Frontal cortex (tissue), 4 donors: ENCODE results near the gene PTPRG. TPM values are rescaled to one million over a fixed set of nuclear protein-coding genes. Genes with fewer than 3 reads are reported as not detected.

ENCODE experiments used
- DNase-seq, 2 donors: peaks; one replicate each; pipeline ENCODE4 v3.0.0; 2012; ENCODE audit warnings: low spot score in 2 of 2
- FAIRE-seq: peaks from 2 replicates; lab custom pipeline; 2012; peaks lifted over from hg19 to GRCh38; lab: Jason Lieb, UNC
- total RNA-seq: library from RNA; depleted of rRNA; stranded (reverse); fragments of >200 nt; gene quantifications from one replicate; pipeline ENCODE4 v1.2.3, GENCODE V29; 2014
- donor health status: control.
- donor health status: control.
- donor health status: control.

PTPRG gene
- total RNA-seq, 1 donor from 2014 or later, result 52.6 TPM

DNA sequence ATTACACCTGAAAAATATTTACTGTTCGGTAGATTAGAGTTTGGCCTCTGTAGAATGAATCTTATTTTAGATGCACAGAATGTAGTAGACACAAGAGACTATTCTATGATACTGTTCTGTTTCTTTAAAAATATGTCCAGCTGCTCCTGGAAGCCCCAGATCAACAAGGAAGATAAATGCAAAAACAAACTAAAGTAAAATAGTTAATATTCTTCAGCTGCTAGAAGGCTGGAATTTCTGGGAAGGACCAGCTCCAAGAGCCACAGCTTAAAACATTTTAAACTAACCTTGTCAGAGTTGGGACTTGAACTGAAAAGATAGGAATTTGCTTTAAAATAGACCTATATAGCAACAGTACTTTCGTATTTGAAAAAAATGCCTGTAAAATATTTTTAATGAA is 277.9 kb downstream of the PTPRG start:
- FAIRE-seq (no peak), DNase-seq (no peak)

DNA sequence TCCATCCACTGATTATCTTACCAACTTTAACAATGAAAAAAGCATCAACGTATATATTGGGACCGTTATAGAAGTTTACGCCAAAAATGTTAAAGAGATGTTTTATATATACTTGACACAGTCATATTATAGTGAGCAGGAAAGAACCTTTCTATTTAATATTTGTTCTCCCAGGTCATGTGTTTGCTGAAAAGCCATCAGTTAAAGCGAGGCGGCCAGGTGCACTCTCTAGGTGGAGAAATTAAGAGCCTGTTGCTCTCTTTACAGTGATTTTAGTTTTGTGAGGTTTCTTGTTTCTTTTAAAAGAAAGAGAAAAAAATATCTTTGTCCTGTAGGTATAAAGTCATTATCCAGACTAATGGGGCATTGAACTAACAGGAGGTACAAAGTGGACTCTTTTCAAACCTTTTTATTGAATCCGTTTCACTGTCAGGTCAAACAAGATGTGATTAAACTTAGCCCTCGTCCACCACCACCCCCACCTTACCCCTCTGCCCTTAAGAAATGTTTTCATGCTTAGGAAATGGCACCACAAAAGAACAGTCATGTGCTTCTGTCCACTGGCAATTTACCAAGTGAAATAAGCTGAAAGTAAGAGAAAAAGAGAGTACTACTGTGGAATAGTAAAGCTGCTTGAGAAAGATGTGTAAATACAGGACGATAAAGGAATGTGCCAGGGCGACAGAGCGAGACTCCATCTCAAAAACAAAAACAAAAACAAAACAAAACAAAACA is 279.9 kb downstream of the PTPRG start:
- no peak for FAIRE-seq
- no peak for DNase-seq

DNA sequence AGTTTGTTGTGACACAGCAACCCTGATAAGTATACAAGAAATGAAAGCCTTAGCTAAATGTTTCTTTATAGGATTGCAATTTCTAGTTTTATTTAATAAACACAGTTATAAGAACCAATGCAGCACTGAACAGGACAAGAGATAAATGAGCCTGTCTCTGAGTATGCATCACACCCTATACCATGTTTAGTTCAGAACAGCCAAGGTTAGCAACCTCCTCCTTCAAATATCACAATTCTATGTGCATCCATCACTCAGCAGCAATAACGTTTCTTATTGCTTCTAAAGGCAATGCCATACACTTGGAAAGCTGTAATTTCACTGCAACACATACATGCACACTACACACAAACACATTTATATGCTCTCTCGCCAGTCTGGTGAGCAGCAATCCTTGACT is 280.6 kb downstream of the PTPRG start:
- DNase-seq, result no peak
- FAIRE-seq, result no peak

DNA sequence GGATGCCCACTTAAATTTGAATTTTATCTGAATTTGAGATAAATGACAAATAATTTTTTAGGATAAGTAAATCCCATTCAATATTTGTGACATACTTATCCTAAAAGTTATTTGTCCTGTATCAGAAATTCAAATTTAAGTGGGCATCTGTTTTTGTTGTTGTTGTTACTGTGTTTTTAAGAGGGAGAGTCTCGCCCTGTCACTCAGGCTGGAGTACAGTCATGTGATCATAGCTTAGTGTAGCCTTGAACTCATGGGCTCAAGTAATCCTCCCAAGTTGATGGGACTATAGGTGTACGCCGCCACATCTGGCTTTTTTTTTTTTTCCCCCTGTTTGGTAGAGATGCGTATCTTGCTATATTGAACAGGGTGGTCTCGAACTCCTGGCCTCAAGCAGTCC is 283.0 kb downstream of the PTPRG start:
- FAIRE-seq (no peak), DNase-seq (no peak)

DNA sequence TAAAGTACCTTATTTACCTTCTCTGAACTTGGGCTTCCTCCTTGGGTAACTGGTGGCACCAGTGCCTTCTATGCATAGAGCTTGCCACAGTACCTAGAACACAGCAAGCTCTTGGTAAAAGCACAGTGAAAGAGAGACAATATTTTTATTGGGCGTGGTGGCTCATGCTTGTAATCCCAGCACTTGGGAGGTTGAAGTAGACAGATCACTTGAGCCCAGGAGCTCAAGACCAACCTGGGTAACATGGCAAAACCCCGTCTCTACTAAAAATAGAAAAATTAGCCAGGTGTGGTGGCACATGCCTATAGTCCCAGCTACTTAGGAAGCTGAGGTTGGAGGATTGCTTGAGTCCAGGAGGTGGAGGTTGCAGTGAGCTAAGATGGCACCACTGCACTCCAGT is 285.1 kb downstream of the PTPRG start:
- DNase-seq, result no peak

DNA sequence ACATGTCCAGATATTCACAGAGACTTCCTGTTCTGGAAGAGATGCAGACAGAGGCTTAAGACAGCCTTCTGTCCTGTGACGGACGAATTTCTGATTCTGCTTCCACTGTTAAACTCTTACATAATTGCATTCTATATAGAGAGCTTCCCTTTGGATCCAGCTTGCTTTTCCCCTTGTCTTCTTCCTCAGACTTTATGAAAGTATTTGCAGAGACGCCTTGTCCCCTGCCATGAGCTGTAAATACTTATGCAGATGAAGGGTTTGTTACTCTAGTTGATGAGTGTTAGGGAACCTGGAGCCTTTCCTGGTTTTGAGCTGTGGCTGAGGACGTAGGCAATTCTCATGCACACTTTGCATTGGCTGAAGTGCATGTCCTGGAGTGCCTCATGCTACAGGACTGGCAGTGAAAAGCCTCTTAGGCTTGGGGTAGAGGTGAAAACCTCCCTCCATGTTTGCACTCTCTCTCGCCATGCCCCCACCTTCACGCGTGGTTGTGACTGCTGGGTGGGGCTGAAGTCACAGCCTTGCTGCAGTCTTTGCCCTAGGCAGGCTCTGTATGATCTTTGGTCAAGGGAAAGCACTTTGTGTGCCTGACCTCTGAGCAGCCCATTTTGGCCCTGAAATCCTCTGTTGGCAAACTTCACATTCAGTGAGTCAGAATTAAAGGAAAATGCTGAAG is 286.6 kb downstream of the PTPRG start:
- FAIRE-seq, result no peak
- no peak for DNase-seq

More for the DNA sequence above, 285.1 kb downstream of the PTPRG start:
- FAIRE-seq, result no peak

DNA sequence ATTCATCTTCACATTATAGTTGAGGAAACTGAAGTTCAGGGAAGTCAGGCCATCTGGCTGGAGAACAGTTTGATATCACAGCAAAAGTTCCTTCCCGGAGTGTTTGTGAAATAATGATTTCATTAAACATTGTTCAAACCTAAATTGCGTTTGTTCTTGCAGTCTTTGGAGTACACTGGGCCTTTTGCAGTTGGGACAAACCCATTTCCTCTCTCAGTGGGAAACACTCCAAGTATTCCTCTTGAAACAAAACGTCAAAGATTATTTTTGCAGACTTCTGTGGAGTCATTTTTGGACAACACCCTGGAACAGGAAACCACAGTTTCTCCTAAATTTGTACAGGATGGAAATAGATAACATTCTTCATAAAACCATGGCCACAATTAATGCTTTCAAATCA is 287.5 kb downstream of the PTPRG start:
- FAIRE-seq (no peak), DNase-seq (no peak)

DNA sequence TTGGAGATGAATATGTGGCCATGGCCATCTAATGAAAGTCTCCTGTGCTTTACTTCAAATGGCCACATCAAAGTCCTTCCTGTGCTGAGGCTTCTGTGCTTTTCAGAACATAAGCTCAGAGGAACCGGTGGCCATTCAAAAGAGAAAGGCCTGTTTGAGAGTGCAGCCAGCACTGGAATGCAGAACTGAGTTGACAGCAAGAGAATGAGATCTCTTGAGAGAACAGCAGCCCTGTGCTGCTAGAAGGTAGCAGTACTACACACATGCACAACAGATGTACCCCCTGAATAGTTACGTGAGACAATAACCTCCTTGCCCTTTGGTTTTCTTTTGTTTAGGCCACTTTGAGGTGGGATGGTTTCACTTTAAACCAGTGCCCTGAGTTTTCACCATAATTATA is 292.5 kb downstream of the PTPRG start:
- DNase-seq, result no peak
- no peak for FAIRE-seq

DNA sequence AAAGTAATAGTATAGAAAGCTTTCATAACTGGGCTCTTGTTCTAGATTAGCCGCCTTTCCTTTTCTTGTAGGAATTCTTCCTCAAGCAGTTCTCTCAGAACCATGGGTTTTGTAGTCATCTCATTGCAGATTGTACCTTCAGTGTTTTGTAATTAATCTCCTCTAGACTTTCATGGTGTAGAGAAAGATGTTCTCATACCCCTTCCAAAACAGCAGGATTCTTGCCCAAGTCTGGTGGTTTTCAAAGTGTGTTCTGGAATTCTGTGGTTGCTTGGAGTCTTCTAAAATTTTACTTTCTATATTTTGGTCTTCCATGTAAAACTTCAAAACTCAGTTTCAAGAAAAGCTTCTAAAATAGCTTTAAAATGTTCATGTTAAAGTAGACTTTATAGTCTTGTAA is 293.8 kb downstream of the PTPRG start:
- FAIRE-seq (no peak), DNase-seq (no peak)

DNA sequence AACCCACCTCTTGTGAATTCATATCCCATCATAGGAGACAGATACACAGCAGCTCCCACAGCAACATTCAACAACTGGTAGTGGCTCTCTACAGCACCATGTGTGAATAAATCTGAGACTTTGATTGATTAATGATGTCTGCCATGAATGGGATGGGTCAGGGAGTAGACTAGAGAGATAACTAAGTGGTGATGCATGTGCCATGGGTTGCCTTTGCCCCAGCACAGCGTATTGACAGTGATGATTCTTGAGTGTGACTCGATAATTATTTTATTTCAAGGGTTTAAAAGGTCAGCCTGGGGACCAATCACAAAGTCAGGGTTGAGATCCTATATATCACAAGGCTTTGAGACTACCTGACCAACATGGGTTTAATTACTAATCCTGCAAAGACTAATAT is 295.9 kb downstream of the PTPRG start:
- no peak for FAIRE-seq
- no peak for DNase-seq

DNA sequence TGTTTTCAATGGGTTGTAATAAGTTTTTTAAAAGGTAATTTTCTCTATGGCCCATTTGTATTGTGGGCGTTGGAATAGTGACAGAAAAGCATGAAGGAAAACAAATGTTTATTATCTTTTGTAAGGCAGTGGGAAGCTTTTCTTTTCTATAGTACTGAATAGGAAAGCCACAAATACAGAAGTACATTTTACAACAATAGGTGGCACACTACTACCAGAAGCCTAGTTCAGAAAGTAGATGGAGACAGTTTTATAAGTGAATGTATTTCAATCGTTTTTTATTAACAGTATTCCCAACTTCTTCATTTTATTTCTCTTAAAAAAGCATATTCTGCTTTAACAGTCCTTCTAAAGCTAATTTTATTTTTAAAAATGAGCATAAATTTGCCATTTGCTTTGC is 296.7 kb downstream of the PTPRG start:
- FAIRE-seq, result peak; percentile 58

DNA sequence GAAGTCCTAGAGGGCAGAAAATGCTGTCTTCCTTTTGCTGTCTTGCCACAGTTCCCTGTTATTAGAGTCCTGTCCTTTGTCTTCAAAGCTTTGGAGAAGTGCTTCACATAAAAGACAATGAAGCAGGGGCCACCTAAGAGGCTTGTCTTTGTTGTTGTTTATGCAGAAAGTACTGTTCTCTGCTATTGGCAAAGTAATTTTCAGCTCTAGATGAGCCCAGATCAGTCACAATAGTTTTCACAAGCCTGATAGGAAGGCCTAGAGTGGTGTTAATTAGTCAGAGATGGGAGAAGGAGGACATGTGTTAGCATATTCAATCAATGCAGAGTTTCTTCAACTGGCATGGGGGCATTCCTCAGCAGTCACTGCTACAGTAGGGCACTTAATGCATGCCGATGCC is 300.0 kb downstream of the PTPRG start:
- FAIRE-seq, result no peak
- no peak for DNase-seq

More for the DNA sequence above, 296.7 kb downstream of the PTPRG start:
- no peak for DNase-seq

DNA sequence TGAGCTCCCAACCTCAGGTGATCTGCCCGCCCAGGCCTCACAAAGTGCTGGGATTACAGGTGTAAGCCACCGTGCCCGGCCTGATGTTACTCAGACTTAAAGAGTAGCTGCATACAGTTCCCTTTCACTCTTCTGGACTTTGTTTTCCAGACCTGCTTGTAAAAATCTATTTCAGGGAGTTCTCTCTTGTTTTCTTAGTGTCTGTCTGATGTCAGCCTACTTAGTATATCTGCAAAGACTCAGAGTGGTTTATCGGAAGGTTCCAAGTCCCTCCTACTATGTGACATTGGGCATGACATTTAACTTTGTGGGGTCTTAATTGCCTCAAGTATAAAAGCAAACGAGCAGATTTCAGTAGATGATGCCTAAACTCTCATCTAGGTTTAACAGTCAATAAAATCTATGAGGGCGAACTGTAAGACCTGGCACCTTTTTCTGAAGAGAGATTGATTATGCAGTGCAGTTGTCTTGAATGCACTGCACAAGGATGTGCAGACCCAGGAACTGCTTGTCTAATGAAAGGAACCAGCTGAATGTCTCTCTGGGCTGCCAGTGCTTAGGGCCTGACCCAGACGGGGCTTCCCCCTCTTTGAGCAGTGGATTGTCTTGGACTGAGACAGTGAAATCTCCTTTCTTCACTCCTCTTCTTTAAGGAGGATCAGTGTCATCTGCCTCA is 301.4 kb downstream of the PTPRG start:
- no peak for DNase-seq
- FAIRE-seq, result no peak

DNA sequence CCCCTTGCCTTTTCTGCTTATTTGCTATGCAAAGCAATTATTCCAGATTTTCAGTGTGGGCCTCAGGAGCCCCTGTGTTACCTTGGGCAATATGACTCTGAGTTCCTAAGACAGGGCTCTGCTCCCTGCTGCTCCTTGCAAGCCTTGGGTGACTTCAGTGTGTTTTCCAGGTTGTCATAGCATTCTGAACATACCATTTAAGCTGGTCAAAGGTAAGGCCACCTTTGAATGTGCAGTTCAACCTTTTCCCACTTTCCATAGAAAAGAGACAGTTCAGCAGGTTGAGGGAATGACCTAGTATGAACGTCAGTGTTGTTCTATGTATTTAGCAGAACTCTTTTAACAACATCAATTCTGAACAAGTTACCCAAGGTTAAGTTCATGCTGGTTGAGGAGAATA is 302.2 kb downstream of the PTPRG start:
- DNase-seq (no peak), FAIRE-seq (no peak)

DNA sequence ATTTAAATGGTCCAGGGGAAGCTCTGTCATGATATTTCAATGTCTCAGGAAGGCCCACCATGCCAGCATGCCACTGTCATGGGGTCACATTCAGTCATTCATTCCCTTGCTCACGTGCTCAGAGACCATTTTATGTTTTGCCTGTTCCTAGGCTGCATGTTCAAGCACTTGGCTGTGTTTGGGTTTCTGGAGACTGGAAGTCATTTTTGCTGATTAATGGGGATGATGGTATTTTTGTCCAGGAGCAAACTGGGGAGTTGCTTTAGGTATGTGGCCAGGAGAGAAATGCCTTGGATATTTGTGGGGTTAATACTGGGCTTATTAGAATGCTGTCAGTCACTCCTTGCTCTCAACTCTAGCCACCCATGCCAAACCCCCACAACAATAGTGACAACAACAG is 303.5 kb downstream of the PTPRG start:
- no peak for DNase-seq
- no peak for FAIRE-seq

DNA sequence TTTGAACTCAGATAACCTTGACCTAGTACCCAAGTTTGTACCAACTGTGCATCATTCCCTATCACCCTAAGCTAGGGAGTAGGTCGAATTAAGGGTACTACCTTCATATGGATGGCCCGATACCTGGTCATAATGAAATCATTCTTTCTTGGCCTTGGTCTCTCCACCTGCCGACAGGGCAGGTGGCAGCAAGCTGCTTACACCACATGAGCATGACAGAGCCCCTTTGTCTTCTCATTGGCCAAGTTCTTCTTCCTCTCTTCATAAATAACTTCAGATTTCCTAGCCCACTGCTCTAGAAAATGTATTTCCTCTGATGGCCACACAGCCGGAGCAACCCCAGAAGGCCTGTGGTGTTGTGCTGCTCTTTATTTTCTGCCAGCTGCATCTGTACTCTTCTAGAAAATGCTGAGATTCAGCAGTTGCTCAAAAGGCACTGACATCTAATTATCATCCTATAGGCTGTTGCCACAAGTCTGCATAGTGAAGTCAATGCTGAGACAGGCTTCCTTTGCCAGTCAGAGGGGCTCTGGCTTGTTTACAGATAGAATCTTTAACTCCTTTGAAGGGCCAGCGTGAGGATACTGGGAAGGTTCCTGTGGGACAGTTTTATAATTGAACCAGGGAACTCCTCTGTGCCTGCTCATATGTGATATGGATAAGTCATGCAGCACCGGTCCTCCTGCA is 304.2 kb downstream of the PTPRG start:
- FAIRE-seq (no peak), DNase-seq (no peak)

DNA sequence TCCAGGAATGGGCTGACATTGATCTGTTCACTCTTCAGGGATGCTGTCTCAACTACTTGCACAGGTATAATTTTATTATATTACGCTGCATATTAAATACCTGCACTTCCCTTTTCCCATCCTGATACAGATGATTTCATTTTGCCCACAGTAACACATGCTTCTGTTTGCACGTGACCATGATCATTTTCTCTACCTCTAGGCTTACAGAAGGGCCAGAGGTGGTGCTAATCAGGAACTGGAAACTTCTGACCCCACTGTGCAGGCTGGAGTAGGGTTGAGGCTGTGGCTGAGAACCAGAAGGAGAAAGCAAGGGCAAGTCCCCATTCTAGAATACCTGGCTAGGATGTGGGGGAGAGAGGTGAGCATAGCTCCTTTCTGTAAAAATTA is 304.8 kb downstream of the PTPRG start:
- DNase-seq, result no peak
- FAIRE-seq, result no peak

DNA sequence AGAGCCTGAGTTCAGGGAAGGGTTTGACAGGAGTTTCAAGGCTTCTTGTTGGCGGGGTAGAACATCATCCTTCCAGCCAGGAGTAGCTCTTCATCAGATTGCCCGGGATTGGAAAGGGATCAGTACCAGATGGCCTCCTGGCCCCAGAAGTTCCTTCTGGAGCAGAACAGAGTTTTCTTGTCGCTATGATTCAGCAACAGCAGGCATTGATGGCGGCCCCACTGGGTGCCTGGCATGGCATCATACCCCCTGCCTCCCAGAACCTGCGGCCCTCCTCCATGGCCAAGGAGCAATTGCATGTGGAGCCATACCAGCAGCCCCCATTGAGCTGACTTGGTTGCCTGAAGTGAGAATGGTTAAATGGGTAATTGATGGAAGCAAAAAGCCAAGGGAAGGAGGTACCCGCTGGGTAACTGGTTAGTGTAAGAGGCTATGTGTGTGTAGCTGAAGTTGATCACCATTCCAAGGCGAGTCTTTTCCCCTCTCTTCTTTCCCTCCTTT is 305.6 kb downstream of the PTPRG start:
- no peak for FAIRE-seq
- no peak for DNase-seq

DNA sequence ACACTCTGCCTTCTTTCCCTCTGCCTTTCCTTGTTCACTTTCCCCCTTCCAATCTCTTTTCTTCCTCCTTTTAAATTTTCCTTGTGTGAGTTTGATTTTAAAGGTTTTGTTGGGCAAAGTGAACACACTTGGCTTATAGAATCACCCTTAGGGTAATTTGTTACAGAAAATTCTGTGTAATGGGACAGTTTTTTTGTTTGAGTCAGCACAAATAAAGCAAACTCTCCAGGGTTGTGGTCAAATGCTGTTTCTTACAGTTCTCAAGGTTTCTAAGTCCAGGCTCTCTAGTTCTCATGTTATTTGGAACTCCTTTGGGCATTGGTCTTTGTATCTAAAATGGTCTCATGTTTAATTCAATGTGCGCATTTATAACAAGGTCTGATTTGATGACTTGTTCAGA is 307.1 kb downstream of the PTPRG start:
- no peak for DNase-seq
- FAIRE-seq, result no peak

DNA sequence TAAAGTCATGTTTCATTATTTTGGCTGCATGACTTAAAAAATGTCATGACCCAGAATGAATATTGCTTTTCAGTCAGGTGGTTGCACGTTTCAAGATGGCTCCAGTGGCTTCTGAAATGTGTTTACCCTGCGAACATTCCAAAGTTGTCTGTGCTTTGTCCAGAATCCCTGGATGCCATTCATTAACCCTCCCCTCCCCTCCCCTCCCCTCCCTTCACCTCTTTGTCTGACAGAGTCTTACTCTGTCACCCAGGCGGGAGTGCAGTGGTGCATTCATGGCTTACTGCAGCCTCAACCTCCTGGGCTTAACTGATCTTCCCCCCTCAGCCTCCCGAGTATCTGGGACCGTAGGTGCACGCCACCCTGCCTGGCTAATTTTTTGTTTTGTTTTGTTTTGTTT is 308.0 kb downstream of the PTPRG start:
- DNase-seq (no peak), FAIRE-seq (no peak)

DNA sequence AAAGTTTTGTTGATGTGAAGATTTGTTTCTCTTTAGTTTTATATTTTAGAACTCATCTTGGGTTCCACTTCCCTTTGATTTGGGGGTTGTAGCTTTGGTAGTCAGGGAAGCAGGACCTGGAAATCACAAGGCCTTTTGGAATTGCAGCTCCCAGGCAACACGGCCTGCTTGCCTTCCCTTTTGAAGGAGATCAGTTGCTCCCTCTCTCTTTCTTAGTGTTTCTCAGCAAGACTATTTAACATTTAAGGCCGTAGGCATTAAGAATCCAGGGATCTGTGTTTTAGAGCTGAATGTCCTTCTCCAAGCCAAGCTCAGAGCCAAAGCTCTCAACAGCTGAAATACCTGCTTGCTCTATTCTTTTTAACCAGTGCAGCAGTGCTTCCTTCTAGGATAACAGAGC is 310.3 kb downstream of the PTPRG start:
- DNase-seq (no peak), FAIRE-seq (no peak)
